ENCODE measurements around the gene FAM227A.

Gene FAM227A

GRCh38 chr22:38656256-38657044 is at the start of gene FAM227A, which contains the start of gene CBY1:
TSS of gene FAM227A (minus strand) at chr22:38656392. CDS start at chr22:38650168, 6,224 bp downstream.
TSS of gene CBY1 (plus strand) at chr22:38656638. CDS start at chr22:38668055, 11,417 bp downstream.
- peak; percentile 76 to 82 for DNase-seq (ENCODE audit: low read depth in 2 of 2)

- DNase-seq (ENCODE audit: low read depth in 2 of 2), result peak; percentile 89 to 97
These were observed 49.3 kb upstream of the FAM227A start, which contains the start of gene GTPBP1 for GRCh38 chr22:38705235-38706100. TSS of gene GTPBP1 (plus strand) at chr22:38705944. CDS start at chr22:38705956, 12 bp downstream.

GRCh38 chr22:38704654-38705234 is 48.6 kb upstream of the FAM227A start:
- no peak for DNase-seq (ENCODE audit: low read depth in 2 of 2)

GRCh38 chr22:38700789-38701628 is 44.8 kb upstream of the FAM227A start, which contains the start of gene JOSD1:
TSS of gene JOSD1 (minus strand) at chr22:38700943. CDS start at chr22:38699987, 956 bp downstream.
- DNase-seq (ENCODE audit: low read depth in 2 of 2), result peak; percentile 96 to 99

- DNase-seq (ENCODE audit: low read depth in 2 of 2), result no peak
These were observed 44.1 kb upstream of the FAM227A start for GRCh38 chr22:38700270-38700788.

GRCh38 chr22:38699784-38700183 is 43.6 kb upstream of the FAM227A start:
- DNase-seq (ENCODE audit: low read depth in 2 of 2), result no peak

- no peak for DNase-seq (ENCODE audit: low read depth in 2 of 2)
These were observed 43.0 kb upstream of the FAM227A start for GRCh38 chr22:38699143-38699542.

GRCh38 chr22:38698407-38699094 is 42.4 kb upstream of the FAM227A start:
- DNase-seq (ENCODE audit: low read depth in 2 of 2), result no peak

- DNase-seq (ENCODE audit: low read depth in 2 of 2), result no peak
These were observed 41.4 kb upstream of the FAM227A start for GRCh38 chr22:38697425-38698089.

- no peak for DNase-seq (ENCODE audit: low read depth in 2 of 2)
These were observed 40.6 kb upstream of the FAM227A start for GRCh38 chr22:38696606-38697424.

- DNase-seq (ENCODE audit: low read depth in 2 of 2), result no peak
These were observed 38.7 kb upstream of the FAM227A start for GRCh38 chr22:38694940-38695339.

- no peak for DNase-seq (ENCODE audit: low read depth in 2 of 2)
These were observed 37.9 kb upstream of the FAM227A start for GRCh38 chr22:38694049-38694448.

GRCh38 chr22:38689651-38690050 is 33.5 kb upstream of the FAM227A start:
- DNase-seq (ENCODE audit: low read depth in 2 of 2), result no peak

- no peak for DNase-seq (ENCODE audit: low read depth in 2 of 2)
These were observed 29.6 kb upstream of the FAM227A start for GRCh38 chr22:38685761-38686160.

GRCh38 chr22:38684895-38685294 is 28.7 kb upstream of the FAM227A start:
- no peak for DNase-seq (ENCODE audit: low read depth in 2 of 2)

- DNase-seq (ENCODE audit: low read depth in 2 of 2), result peak; percentile 79 to 84
These were observed 25.6 kb upstream of the FAM227A start, which contains the start of gene TOMM22 for GRCh38 chr22:38681582-38682335. TSS of gene TOMM22 (plus strand) at chr22:38681957. CDS start at chr22:38681979, 22 bp downstream.

GRCh38 chr22:38675833-38676232 is 19.6 kb upstream of the FAM227A start:
- no peak for DNase-seq (ENCODE audit: low read depth in 2 of 2)

- DNase-seq (ENCODE audit: low read depth in 2 of 2), result no peak
These were observed 18.7 kb upstream of the FAM227A start for GRCh38 chr22:38674888-38675287.

All from stimulated activated CD4-positive, alpha-beta T cell treated with anti-CD3 and anti-CD28 coated beads, Interleukin-4, amount 100 ng/mL, for 48 hours (primary cell).